GM20000 (cell line): ENCODE results near the gene DNAH11.
A peak's percentile ranks its signal among the peaks of the same experiment; 100 is the strongest.

ENCODE experiments used
- DNase-seq: peaks from one replicate; pipeline ENCODE4 v3.0.0; 2012; ENCODE audit warnings: low spot score
- TF ChIP-seq, protein P1 (sequence below): IDR thresholded peaks from 2 replicates; pipeline ENCODE4 v1.5.1; 2012; ENCODE audit warnings: mild to moderate bottlenecking, control low read depth; ENCODE audit errors: extremely low read depth, missing control alignments

DNAH11 gene

DNA sequence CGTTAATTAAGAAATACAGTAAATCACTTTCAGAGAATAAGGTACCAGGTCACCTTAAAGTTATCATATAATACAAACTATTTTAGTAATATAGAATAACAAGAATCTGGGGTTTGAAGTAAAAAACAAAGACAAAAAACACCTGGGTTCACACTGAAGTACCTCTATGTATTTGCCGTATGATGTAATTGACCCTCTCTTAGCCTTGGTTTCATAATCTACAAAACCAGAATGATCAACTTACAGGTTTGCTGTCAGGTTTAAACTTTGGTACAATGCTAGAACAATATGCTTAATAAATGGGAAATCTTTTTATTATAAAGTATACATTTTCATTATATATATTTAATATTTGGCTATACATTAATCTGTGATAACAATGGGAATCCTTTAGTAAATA lies 344.5 kb downstream of the DNAH11 start:
- TF ChIP-seq, protein P1, sequence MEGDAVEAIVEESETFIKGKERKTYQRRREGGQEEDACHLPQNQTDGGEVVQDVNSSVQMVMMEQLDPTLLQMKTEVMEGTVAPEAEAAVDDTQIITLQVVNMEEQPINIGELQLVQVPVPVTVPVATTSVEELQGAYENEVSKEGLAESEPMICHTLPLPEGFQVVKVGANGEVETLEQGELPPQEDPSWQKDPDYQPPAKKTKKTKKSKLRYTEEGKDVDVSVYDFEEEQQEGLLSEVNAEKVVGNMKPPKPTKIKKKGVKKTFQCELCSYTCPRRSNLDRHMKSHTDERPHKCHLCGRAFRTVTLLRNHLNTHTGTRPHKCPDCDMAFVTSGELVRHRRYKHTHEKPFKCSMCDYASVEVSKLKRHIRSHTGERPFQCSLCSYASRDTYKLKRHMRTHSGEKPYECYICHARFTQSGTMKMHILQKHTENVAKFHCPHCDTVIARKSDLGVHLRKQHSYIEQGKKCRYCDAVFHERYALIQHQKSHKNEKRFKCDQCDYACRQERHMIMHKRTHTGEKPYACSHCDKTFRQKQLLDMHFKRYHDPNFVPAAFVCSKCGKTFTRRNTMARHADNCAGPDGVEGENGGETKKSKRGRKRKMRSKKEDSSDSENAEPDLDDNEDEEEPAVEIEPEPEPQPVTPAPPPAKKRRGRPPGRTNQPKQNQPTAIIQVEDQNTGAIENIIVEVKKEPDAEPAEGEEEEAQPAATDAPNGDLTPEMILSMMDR, result no peak
- DNase-seq, result no peak

DNA sequence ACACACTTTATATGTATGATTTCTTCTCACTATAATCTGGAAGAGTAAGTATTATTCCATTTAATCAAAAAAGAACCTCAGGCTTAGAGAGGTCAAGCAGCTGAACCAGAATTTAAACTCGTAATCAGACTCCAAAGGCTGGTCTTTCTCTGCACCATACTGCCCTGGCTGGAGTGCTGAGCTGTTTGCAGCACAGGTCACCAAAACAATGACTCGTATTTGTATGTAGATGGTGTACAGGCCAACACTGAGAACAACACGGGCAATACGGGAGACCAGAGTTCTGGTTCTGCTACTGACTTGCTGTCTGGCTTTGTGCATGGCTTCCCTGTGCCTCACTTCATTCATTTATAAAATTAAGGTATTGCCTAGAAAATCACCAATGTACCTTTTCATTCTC lies 344.9 kb downstream of the DNAH11 start:
- no peak for DNase-seq
- TF ChIP-seq, protein P1, result no peak

DNA sequence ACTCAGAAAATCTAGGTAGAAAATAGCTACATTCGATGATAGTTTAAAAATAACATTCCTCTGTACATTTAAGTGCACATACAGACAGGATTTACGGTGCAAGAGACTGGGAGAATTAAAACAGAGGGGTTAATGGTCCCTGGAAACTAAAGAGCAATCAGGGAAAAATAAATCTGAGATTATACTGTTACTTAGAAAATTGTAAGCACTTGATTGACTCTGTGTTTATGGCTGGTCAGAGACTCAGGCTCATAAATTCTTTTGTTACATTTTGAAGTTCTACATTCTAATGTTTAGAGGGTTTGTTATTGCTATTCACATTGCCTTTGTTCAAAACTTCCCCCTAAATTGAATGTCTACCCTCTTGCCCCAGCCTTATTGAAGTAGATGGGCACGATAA lies 348.5 kb downstream of the DNAH11 start:
- TF ChIP-seq, protein P1, result no peak
- DNase-seq, result no peak

DNA sequence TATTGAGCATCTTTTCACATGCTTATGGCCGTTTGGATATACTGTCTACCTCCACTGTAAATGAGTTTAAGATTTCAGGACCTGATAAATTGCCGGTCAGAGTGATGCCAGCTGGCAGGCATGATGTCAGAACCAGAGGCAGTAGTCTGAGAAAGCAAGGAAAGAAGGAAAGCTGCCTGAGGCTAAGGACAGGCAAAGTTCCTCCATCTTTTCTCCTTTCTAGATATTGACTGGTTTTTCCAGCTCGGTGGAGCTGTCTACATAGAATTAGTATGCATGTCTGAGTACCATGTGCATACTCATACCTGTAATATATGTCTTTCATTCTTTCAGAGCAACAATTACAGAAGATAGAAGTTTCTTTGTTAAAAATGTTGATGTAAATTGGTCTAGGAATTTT lies 350.6 kb downstream of the DNAH11 start:
- TF ChIP-seq, protein P1, result no peak
- DNase-seq, result no peak

DNA sequence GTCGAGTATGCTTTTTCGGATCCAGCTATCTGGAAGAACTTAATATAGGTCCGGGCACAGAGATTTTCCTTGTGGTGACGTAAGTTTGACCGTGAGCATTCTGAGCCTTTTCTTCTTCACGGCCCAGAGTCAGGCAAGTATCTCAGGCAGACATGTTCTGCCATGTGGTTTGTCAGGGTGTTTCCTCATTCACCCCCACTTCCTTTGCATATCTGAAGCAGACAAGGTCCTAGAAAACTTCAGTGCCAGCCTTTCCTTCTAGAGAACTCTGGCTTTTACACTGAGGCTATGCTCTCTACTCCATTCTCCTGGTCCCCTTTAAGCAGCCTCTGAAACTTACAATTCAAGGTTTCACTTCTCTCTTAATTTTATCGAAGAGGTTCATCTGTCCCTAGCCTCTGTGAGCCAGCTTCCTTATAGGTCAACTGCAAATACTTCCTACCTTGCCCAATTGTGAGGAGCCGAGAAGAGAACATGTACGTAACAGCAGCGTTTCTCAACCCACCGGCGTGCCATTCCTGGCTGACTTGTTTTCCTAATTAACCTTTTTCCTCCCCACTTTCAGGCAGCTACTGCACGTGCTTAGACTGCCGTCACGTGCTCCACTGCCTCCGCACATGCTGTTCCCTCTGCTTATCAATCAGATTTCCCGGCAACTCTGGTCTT lies 355.6 kb downstream of the DNAH11 start:
- TF ChIP-seq, protein P1, result no peak
- peak; percentile 31 for DNase-seq

DNA sequence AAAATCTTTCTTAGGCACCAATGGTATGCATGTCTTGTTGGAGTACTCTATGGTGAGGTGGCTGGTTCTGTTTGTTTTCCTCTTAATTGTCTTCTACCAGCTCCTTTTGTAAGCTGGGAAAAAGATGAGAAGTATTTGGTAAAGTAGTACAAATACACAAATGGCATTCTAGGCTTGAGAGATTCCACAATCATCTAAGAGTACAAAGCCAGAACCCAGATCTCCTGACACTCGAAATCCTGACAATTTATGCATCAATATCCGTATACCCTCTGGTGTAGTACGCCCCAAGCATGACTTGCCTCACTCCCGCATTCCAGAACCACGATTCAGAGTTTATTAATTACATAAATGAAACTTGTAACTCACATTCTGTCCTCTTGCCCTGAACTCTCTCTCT lies 359.4 kb downstream of the DNAH11 start:
- no peak for DNase-seq
- TF ChIP-seq, protein P1, result no peak

DNA sequence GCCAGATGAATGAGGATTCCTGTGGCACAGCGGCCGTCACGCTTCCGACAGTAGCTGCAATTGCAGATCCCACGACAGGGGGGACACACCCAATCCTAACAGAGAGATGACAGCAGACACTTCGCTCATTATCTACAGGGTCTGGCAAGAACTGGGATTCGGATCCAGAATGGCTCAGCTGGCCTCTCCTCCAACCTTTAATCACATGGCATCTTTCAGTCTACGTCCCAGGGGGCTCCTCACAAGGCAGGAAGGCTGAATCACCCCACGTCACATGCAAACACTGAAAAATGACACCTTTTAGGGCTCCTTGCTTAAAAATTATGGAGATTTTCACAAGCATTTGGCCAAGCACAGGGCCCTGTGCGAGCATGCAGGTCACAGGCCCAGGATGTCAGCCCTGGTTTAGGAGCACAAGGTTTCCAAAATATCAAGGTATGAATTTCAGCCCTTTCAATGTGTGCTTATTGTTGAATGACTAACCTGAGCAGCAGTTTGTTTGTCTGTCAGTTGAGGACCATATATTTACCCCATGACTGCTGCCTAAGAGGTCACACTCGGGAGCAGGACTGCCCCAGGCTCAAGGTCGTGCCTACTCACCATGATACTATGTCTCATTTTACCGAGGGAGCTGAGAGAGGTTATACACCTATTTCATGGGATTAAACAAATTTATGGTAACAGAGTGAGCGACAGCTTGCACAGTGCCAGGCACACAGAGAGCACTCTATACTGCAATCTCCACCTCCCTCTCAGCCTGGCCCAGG lies 360.4 kb downstream of the DNAH11 start:
- DNase-seq, result no peak

More for the DNA sequence above, 360.4 kb downstream of the DNAH11 start:
- TF ChIP-seq, protein P1, result no peak
